ENCODE measurements around the gene FBXL16.

FBXL16 gene

DNA sequence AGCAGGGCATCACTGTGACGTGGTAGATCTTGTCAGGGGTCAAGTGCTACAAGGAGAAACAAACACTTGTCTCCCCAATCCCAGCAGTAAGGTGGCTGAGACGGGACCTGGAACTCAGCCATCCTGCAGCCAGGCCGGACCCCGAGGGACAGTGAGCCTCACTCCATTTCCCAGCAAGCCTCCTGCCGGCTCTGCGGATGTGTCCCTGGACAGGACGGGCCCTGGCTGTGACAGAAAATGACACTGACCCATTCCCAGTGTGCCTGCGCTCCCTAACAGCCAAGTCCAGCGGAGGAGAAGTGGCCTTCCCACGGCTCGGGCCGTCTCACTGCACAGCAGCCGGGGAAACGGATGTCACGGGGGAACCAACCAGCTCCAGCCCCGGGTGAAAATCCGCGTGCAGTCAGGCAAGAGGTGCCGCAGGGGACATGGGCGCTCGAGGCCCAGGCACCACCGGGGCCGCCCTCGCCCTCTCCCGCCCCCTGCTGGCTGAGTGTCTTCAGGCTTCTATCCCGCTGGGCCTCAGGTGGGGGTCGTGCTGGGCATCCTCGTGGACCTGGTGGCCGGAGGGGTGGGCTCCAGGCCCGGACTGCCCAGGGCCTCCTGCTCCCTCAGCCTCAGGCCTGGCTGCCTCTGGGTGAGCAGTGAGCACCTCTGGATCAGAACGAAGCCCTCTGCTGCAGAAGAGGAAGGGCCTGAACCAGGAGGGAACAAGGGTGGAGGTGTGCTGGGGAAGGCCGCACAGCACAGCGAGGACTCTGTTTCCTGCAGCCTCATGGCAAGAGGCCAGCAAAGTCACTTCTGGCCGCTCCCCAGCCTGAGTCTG is 28.0 kb upstream of the FBXL16 start:
- FAIRE-seq (no peak), DNase-seq (ENCODE audit: insufficient read length, low spot score) (no peak)
- TF ChIP-seq, protein P1, sequence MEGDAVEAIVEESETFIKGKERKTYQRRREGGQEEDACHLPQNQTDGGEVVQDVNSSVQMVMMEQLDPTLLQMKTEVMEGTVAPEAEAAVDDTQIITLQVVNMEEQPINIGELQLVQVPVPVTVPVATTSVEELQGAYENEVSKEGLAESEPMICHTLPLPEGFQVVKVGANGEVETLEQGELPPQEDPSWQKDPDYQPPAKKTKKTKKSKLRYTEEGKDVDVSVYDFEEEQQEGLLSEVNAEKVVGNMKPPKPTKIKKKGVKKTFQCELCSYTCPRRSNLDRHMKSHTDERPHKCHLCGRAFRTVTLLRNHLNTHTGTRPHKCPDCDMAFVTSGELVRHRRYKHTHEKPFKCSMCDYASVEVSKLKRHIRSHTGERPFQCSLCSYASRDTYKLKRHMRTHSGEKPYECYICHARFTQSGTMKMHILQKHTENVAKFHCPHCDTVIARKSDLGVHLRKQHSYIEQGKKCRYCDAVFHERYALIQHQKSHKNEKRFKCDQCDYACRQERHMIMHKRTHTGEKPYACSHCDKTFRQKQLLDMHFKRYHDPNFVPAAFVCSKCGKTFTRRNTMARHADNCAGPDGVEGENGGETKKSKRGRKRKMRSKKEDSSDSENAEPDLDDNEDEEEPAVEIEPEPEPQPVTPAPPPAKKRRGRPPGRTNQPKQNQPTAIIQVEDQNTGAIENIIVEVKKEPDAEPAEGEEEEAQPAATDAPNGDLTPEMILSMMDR (IDR thresholded peaks at IDR 0.05; ENCODE audit: insufficient read depth, missing control alignments), result no peak

GRCh38 chr16:732936-733335 is 27.3 kb upstream of the FBXL16 start:
- TF ChIP-seq, protein P1 (IDR thresholded peaks at IDR 0.05; ENCODE audit: insufficient read depth, missing control alignments), result no peak
- DNase-seq (ENCODE audit: insufficient read length, low spot score) (no peak), FAIRE-seq (no peak)

GRCh38 chr16:732332-732731 is 26.7 kb upstream of the FBXL16 start:
- no peak for DNase-seq (ENCODE audit: insufficient read length, low spot score)
- TF ChIP-seq, protein P1 (IDR thresholded peaks at IDR 0.05; ENCODE audit: insufficient read depth, missing control alignments), result no peak
- no peak for FAIRE-seq

- FAIRE-seq (no peak), DNase-seq (ENCODE audit: insufficient read length, low spot score) (no peak)
- TF ChIP-seq, protein P1 (IDR thresholded peaks at IDR 0.05; ENCODE audit: insufficient read depth, missing control alignments), result no peak
These were observed 25.3 kb upstream of the FBXL16 start for GRCh38 chr16:730666-731509.

GRCh38 chr16:729768-730665 is 24.4 kb upstream of the FBXL16 start:
- FAIRE-seq, result no peak
- DNase-seq (ENCODE audit: insufficient read length, low spot score), result no peak
- TF ChIP-seq, protein P1 (IDR thresholded peaks at IDR 0.05; ENCODE audit: insufficient read depth, missing control alignments), result no peak

DNA sequence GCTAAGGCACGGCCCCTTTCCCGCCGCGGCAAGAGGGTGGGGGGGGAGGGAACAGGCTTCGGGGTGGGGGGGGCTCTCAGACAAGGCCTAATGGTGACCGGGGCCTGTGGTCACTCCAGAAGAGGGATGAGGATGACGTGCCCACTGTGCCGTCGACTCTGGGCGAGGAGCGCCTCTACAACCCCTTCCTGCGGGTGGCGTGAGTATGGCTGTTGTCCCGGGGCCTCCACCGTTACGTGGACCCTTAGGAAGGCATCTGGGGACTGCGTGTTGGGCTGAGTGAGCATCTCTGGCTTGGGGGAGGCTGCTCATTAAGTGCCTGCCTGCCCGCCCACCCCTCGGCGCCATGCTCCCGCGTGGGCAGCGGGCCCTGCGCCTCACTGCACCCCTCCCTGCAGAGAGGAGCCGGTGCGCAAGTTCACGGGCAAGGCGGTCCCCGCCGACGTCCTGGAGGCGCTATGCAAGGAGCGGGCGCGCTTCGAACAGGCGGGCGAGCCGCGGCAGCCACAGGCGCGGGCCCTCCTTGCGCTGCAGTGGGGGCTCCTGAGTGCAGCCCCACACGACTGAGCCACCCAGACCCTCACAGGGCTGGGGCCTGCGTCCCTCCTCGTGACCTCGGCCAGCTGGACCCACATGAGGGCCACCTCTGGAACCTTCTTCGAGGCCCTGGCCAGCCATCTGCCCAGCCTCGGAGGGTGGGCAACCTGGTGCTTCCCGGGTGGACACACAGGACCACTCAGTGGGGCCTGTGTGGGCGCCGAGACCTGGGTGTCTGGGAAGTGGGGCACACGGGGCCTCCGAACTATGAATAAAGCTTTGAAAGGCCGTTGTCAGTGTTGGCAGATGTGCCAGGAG is 23.5 kb upstream of the FBXL16 start:
- TF ChIP-seq, protein P1 (IDR thresholded peaks at IDR 0.05; ENCODE audit: insufficient read depth, missing control alignments), result no peak
- DNase-seq (ENCODE audit: insufficient read length, low spot score) (no peak), FAIRE-seq (no peak)

Data from D721Med (cell line).